ENCODE data around the gene E2F2. TPM values are rescaled to one million over a fixed set of nuclear protein-coding genes. Genes with fewer than 3 reads are reported as not detected.

E2F2 gene
- total RNA-seq, 1 experiment from 2014 or later, result 5.1 TPM

- peak; percentile 41 for DNase-seq
- no peaks in the 10 kb centered on the region for H3K27me3 ChIP-seq (ENCODE audit: insufficient read depth, low read length)
- WGBS (ENCODE audit: extremely low coverage, insufficient read length, low lambda C conversion rate), result no CpG with 5 or more reads among the region's 6 CpGs
- peak overlapping the region; percentile 64 for H3K9ac ChIP-seq (ENCODE audit: extremely low read depth, insufficient read length, low read length)
- no peak overlapping the region for H3K56ac ChIP-seq (ENCODE audit: insufficient read length, low read depth, low read length)
- H3K4me1 Mint-ChIP-seq, result peaks cover 74 to 84% of the 10 kb centered on the region in 2 experiments
- peak overlapping the region; percentile 16 for H3K18ac ChIP-seq (ENCODE audit: insufficient read length, low read depth, low read length)
- H4K91ac ChIP-seq (ENCODE audit: insufficient read length, low read depth, low read length), result no peak overlapping the region
- peaks cover 14% of the 10 kb centered on the region; the same call in 1 of the 2 replicates for H3K4me1 ChIP-seq (ENCODE audit: insufficient read depth, low read length)
- peak overlapping the region; percentile 93 to 97 (median 97) for H3K27ac Mint-ChIP-seq
- H3K4me3 Mint-ChIP-seq, result peak overlapping the region; percentile 86 to 91
- TF ChIP-seq, protein P1, sequence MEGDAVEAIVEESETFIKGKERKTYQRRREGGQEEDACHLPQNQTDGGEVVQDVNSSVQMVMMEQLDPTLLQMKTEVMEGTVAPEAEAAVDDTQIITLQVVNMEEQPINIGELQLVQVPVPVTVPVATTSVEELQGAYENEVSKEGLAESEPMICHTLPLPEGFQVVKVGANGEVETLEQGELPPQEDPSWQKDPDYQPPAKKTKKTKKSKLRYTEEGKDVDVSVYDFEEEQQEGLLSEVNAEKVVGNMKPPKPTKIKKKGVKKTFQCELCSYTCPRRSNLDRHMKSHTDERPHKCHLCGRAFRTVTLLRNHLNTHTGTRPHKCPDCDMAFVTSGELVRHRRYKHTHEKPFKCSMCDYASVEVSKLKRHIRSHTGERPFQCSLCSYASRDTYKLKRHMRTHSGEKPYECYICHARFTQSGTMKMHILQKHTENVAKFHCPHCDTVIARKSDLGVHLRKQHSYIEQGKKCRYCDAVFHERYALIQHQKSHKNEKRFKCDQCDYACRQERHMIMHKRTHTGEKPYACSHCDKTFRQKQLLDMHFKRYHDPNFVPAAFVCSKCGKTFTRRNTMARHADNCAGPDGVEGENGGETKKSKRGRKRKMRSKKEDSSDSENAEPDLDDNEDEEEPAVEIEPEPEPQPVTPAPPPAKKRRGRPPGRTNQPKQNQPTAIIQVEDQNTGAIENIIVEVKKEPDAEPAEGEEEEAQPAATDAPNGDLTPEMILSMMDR (conservative IDR thresholded peaks at IDR 0.05), result no peak
- no peaks in the 10 kb centered on the region for H4K20me1 ChIP-seq (ENCODE audit: control insufficient read depth, insufficient read depth, insufficient read length)
- peak overlapping the region; percentile 46 for H3K27ac ChIP-seq (ENCODE audit: insufficient read length, low read depth, low read length)
- no peaks in the 10 kb centered on the region; a peak in 1 of 5 replicates for H3K9me3 Mint-ChIP-seq
- no peak overlapping the region for H2AFZ ChIP-seq (ENCODE audit: low read length)
- H2AK5ac ChIP-seq (ENCODE audit: insufficient read length, low read length), result no peak overlapping the region
- H3K4ac ChIP-seq (ENCODE audit: low read depth, low read length), result no peak overlapping the region
- H3K4me2 ChIP-seq (ENCODE audit: insufficient read depth, insufficient read length, low read length), result peak overlapping the region; percentile 82
- no peak overlapping the region for H4K5ac ChIP-seq (ENCODE audit: insufficient read length, low read depth, low read length)
- no peak overlapping the region for H3T11ph ChIP-seq (ENCODE audit: low read length)
- H3K14ac ChIP-seq (ENCODE audit: insufficient read depth, low read length), result no peak overlapping the region
- peaks cover 11 to 20% (median 13%) of the 10 kb centered on the region in 3 experiments; a peak in 6 of 7 replicates for H3K36me3 Mint-ChIP-seq (ENCODE audit: insufficient read depth in 1 of 3, low read depth in 3 of 3)
- no peaks in the 10 kb centered on the region for H3K79me1 ChIP-seq (ENCODE audit: insufficient read depth, low read depth, low read length, poor library complexity, severe bottlenecking)
- no peak overlapping the region for H3K23ac ChIP-seq (ENCODE audit: insufficient read length, low read depth, low read length)
- no peak overlapping the region for H2BK5ac ChIP-seq (ENCODE audit: insufficient read length, low read length)
- no peak overlapping the region for H2BK12ac ChIP-seq (ENCODE audit: insufficient read length, low read depth, low read length)
- no peak overlapping the region for H2BK15ac ChIP-seq (ENCODE audit: low read depth, low read length)
- no peaks in the 10 kb centered on the region for H3K9me3 ChIP-seq (ENCODE audit: control insufficient read depth, low read depth, low read length)
- no peak overlapping the region for H2BK120ac ChIP-seq (ENCODE audit: low read depth, low read length, poor library complexity, severe bottlenecking)
- H2BK20ac ChIP-seq (ENCODE audit: low read depth, low read length, poor library complexity, severe bottlenecking), result no peak overlapping the region
- no peak overlapping the region for H4K8ac ChIP-seq (replicated peaks; ENCODE audit: insufficient read length, low read depth, low read length)
- peaks cover 6% of the 10 kb centered on the region for H3K27me3 Mint-ChIP-seq (ENCODE audit: low read depth)
- H3K23me2 ChIP-seq (ENCODE audit: insufficient read length, low read depth, low read length, poor library complexity, severe bottlenecking), result peaks cover 24% of the 10 kb centered on the region
- peaks cover 7% of the 10 kb centered on the region; the same call in 1 of the 2 replicates for H3K79me2 ChIP-seq (ENCODE audit: insufficient read depth, low read length)
Observed at GRCh38 chr1:23559985-23560741, 29.1 kb upstream of the E2F2 start.
